HG03460 (cell line): ENCODE data around the gene TUBB4A.

Experiments
- ATAC-seq: cut with Tn5 transposase; IDR thresholded peaks from one replicate; pipeline ENCODE4 v1.9.1; 2021; ENCODE audit not compliant: unreplicated experiment

The TUBB4A gene

DNA sequence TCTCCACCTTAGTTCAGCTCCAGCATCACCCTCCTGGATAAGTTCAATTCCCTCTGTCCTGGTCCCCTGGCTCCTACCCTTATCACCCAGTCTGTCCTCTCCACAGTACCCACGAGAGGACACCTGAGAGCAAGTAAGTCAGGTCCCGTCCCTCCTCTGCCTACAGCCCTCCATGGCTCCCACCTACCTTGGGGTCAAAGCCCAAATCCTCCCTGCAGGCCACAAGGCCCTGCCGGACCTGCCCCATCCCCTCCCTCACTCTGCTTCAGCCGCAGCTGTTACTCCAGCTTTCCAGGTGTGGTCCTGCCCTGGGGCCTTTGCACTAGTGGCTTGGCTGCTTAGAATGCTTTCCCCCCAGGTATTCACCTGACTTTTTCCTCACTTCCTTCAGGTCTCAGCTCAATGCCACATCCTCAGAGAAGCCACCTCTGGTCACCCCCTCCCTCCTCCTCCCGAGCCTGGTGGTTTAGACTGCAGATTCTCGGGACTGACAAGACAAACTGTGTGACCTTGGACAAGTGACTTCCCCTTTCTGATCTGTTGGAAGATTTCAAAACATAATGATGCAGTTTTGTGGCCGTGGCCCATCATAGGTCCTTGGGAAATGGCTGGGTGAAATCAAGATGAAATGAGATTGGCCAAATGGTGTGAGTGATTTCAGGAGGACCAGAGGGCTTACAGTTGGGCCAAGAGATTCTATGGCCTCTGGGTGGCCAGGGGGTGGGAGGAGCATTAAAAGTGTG is 3.6 kb downstream of the TUBB4A start:
- ATAC-seq = no peak

- no peak for ATAC-seq
Observed at GRCh38 chr19:6495947-6496346, 6.2 kb downstream of the TUBB4A start.

DNA sequence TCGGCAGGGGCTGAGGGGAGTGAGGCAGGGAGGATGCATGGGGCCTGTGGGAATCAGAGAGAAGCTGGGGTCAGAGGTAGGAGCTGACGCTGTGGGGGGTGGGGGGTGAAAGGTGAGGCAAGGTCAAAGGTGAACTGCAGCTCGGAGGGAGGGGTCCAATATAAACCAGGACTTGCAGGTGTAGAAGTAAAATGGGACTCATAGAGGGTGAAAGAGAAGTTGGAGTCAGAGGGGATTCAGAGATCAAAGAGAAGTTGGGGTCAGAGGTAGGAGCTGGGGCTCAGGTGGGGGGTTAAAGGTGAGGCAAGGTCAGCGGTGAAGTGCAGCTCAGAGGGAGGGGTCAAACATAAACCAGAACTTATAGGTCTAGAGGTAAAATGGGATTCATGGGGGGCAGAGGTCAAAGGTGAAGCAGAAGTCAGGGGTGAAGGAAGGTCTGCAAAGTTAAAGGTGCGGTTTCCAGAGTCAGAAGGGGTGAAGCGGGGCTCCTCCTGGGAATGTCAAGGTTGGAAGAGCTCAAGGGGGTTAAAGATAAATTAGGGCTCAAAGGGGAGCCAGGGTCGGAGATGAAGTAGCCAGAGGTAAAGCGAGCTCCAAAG is 7.6 kb downstream of the TUBB4A start:
- no peak for ATAC-seq

- no peak for ATAC-seq
Observed at GRCh38 chr19:6491802-6492592, 10.1 kb downstream of the TUBB4A start.

DNA sequence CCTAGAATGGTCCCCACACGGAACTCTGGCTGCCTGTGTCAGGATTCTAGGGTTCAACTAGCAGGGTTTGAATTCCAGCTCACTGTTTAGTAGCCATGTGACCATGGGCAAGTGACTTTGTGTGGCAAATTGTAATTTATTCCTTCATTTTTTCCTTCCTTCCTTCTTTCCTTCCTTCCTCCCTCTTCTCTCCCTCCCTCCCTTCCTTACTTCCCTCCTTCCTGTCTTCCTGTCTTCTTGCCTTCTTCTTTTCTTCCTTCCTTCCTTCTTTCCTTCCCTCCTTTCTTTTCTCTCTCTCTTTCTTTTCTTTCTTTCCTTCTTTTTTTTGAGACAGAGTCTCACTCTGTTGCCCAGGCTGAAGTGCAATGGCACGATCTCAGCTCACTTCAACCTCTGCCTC is 12.0 kb downstream of the TUBB4A start:
- no peak for ATAC-seq

DNA sequence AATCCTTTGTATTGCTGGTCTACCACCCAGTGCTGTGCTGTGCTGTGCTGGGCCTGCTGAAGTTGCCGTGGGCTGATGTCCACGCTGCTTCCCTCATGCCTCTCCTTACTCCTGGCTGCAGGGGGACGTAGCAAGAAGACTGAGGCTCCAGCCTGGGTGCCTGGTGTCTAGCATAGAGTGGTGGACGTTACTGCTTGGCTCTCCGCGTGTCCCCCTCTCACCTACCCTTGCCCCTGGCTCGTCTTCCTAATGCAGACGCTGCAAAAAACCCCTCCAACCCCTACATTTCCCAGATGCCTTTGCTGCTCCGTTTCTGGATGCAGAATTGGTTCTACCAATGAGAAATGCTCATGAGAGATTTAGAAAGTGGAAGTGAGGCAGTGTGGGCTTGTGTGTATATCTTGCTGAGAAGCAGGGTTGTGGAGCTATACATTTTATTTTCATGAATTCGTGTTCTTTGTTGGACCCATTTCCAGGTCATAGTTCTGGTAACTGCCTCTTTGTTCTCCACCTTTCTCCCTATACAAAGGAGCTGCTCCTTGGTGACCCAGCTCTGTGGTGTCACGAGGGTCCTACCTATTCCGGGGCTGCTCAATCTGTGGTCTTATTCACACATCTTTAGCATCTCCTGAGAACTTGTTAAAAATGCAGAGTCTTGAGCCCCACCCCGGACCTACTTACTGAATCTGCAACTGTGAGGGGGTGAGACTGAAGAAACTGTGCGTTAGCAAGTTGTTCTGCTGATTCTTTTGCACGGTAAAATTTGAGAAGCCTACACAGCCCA is 12.6 kb downstream of the TUBB4A start:
- ATAC-seq = no peak

DNA sequence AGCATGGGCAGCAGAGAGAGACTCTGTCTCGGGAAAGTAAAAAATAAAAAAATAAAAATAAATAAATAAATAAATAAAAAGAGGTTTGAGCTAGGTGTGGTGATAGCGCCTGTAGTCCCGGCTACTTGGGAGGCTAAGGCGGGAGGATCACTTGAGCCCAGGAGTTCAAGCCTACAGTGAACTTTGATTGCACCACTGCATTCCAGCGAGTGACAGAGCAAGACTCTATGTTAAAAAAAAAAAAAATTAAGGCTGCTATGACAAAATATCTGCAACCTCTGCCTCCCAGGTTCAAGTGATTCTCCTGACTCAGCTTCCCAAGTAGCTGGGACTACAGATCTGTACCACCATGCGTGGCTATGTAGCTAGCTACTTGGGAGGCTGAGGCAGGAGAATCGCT is 17.3 kb downstream of the TUBB4A start:
- ATAC-seq = no peak

- ATAC-seq = no peak
Observed at GRCh38 chr19:6484230-6484629, 17.9 kb downstream of the TUBB4A start.

DNA sequence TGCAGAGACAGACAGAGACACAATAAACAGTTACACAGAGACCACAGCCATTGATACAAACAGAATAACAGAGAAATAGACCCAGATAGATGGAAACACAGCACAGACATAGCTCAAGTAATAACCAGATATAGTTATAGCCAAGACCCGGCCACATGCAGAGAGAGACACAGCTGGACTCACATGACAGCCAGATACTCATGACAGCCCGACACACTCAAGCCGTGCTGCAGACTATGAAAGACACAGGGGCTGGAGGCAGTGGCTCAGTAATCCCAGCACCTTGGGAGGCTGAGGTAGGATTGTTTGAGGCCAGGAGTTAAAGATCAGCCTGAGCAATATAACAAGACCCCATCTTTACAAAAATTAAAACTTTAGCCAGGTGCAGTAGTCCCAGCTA is 18.9 kb downstream of the TUBB4A start:
- ATAC-seq = no peak

GRCh38 chr19:6482343-6482686 is 19.8 kb downstream of the TUBB4A start:
- no peak for ATAC-seq

GRCh38 chr19:6481541-6482342 is 20.4 kb downstream of the TUBB4A start, which contains the start of gene DENND1C:
Gene DENND1C, minus strand, starts transcription at chr19:6481787. Its CDS starts 92 bp downstream, at chr19:6481695.
- peak; percentile 66 for ATAC-seq

GRCh38 chr19:6480848-6481415 is 21.2 kb downstream of the TUBB4A start:
- ATAC-seq = no peak

DNA sequence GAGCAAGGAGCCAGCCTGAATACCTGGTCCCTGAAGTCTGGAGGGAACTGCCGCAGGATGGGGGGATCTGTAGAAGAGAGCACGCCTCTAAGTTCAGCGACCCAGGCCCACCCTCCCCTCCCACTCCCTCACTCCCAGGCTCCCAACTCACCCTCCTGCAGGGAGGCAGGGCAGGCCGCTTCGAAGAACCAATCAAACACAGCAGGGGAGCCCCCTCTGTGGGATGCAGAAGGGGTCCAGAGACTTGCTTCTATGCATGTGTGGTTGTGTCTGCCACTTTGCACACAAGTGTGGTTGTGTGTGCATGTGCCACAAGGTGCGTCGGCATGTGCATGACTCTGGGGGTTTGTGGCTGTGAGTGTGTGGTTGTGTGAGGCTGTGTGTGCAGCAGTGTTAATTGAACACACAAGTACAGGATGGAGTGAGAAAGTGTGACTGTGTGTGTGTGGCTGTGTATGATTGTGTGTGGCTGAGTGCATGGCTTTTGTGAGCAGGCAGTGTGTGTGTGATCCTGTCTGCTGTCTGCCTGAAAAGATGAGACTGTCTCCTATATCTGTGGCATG is 22.2 kb downstream of the TUBB4A start:
- ATAC-seq = no peak

DNA sequence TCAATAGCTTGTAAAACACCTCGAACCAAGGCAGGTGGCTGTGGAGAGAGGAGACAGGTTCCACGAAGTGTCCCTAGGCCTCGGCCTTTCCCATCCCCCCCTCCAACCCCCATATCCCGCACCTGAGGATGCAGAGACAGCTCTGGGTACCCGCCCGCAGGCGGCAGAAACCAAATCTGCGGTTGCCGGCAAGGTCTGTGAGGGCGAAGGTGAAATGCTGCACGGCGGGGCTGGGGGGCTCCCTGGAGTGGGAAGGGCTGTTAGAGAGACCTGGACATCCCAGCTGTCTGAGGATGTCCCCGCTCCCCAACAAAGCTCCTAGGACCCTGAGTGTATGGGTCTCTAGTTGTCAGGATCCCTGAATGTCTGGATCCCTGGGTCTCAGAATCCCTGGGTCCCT is 23.3 kb downstream of the TUBB4A start:
- no peak for ATAC-seq

DNA sequence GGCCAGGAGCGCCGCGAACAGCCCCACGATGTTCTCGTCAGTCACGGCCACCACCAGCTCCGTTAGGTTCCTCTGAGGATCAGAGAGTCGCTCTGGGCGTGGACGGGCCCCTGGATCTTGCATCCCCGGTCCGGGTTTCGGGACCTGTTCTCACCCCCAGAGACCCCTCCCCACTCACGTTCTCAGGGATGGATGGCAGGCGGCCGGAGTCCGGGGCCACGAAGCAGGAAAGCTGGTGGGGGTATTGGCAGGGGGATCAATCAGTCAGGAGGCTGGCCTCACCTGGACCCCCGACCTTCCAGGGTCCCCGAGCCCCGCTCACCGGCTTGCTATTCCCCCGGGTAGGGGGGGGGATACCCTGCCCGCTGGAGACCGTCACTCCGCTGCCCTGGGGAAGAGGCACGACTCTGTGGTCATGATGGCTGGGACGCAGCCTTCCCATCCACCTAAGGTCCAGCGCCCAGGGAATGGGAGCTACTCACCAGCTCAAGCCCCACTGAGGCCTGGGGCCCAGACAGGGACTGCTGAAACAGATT is 25.1 kb downstream of the TUBB4A start:
- ATAC-seq = no peak

GRCh38 chr19:6476155-6476895 is 25.8 kb downstream of the TUBB4A start:
- ATAC-seq = no peak

GRCh38 chr19:6475321-6476108 is 26.6 kb downstream of the TUBB4A start:
- ATAC-seq = no peak

- ATAC-seq = no peak
Observed at GRCh38 chr19:6473647-6474046, 28.5 kb downstream of the TUBB4A start.
